Measurements from ENCODE around the gene SPINT3. TPM values are rescaled to one million over a fixed set of nuclear protein-coding genes. Genes with fewer than 3 reads are reported as not detected.

Gene SPINT3
- total RNA-seq, 3 donors from 2014 or later = not detected

DNA sequence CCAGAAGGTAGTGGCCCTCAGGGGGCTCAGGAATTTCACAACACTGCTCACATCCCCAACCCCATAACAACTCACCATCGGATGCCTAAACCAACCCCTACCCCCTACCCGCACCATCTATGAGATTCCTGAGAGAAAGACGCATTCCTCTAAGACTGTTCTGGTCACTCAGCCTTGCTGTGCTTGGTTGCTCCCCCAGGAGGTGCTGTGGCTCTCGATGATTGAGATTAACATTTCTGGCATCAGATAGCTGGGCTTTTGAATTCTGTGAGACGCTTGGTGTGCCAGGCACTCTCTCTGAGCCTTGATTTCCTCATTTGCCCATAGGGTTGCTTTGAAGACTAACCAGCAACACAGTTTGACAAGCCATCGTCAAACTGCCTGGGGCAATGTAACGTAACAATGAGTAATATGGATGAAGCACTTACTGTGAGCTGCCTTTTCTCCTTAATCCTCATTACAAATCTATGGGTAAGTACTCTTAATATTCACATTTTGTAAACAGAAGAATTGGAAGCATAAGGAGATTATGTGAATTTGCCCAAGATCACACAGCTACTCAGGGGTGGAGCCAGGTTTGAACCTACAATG, 22.9 kb upstream of the SPINT3 start:
- Histone ChIP-seq H3K36me3 (no peaks in the 10 kb centered on the region), H3K4me1 (no peaks in the 10 kb centered on the region), H3K4me3 (no peak overlapping the region), H3K27ac (no peak overlapping the region), H3K27me3 (peaks cover 0 to 6% of the 10 kb centered on the region in 2 donors), H3K9me3 (no peaks in the 10 kb centered on the region)
- DNase-seq (ENCODE audit: low spot score in 2 of 2) = no peak
- intact Hi-C loops (cut with DNase I; ENCODE audit: low total_unique reads) = no loop called here
- no peak for TF ChIP-seq POLR2AphosphoS5 (IDR thresholded peaks at IDR 0.05)
- TF ChIP-seq, protein P1, sequence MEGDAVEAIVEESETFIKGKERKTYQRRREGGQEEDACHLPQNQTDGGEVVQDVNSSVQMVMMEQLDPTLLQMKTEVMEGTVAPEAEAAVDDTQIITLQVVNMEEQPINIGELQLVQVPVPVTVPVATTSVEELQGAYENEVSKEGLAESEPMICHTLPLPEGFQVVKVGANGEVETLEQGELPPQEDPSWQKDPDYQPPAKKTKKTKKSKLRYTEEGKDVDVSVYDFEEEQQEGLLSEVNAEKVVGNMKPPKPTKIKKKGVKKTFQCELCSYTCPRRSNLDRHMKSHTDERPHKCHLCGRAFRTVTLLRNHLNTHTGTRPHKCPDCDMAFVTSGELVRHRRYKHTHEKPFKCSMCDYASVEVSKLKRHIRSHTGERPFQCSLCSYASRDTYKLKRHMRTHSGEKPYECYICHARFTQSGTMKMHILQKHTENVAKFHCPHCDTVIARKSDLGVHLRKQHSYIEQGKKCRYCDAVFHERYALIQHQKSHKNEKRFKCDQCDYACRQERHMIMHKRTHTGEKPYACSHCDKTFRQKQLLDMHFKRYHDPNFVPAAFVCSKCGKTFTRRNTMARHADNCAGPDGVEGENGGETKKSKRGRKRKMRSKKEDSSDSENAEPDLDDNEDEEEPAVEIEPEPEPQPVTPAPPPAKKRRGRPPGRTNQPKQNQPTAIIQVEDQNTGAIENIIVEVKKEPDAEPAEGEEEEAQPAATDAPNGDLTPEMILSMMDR (IDR thresholded peaks at IDR 0.05) = no peak
- no peak for TF ChIP-seq POLR2A (IDR thresholded peaks at IDR 0.05)

DNA sequence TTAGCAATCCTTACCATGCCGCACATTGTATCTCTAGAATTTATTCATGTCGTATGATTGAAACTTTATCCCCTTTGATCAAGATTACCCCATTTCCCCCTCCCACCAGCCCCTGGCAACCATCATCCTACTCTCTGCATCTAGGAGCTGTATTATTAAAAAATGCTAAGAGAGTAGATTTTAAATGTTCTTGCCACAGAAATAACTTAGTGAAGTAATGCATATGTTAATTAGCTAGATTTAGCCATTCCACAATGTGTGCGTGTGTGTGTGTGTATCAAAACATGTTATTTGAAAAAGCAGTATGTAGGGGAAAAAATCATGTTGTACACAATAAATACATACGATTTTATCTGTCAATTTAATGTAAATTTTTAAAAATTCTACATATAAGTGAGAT, 11.9 kb upstream of the SPINT3 start:
- Histone ChIP-seq H3K36me3 (no peaks in the 10 kb centered on the region), H3K4me3 (no peak overlapping the region), H3K4me1 (no peaks in the 10 kb centered on the region), H3K27me3 (no peaks in the 10 kb centered on the region), H3K27ac (no peak overlapping the region), H3K9me3 (no peaks in the 10 kb centered on the region)
- intact Hi-C loops (cut with DNase I; ENCODE audit: low total_unique reads) = no loop called here
- TF ChIP-seq POLR2AphosphoS5 (IDR thresholded peaks at IDR 0.05) = no peak
- TF ChIP-seq POLR2A (IDR thresholded peaks at IDR 0.05) = no peak
- TF ChIP-seq, protein P1 (IDR thresholded peaks at IDR 0.05) = no peak
- DNase-seq (ENCODE audit: low spot score in 2 of 2) = no peak

GRCh38 chr20:45523821-45524220, 8.4 kb upstream of the SPINT3 start:
- Histone ChIP-seq H3K36me3 (no peaks in the 10 kb centered on the region), H3K27ac (no peak overlapping the region), H3K4me3 (no peak overlapping the region), H3K4me1 (no peaks in the 10 kb centered on the region), H3K9me3 (no peaks in the 10 kb centered on the region), H3K27me3 (no peaks in the 10 kb centered on the region)
- TF ChIP-seq, protein P1 (IDR thresholded peaks at IDR 0.05) = no peak
- TF ChIP-seq POLR2A (IDR thresholded peaks at IDR 0.05) (no peak), POLR2AphosphoS5 (IDR thresholded peaks at IDR 0.05) (no peak)
- intact Hi-C loops (cut with DNase I; ENCODE audit: low total_unique reads) = no loop called here
- DNase-seq (ENCODE audit: low spot score in 2 of 2) = no peak

DNA sequence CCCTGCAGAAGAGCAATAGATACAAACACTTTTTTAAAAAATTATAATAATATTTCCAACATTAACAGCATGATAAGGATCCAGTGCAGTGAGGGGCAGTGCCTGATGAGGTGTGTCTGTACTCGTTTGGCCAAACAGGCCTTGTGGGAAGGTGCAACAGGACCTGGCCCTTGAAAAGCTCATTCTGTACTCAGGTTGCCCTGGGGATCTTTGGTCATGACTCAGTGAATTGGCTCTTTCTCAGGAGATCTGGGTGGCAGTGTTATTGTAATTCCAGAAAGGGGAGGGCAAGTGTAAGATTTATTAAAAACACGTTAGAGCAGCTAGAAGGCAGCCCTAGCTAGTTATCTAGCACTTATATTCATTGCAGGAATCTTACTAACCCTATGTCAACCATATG, 2.9 kb upstream of the SPINT3 start:
- Histone ChIP-seq H3K4me1 (no peaks in the 10 kb centered on the region), H3K27me3 (no peaks in the 10 kb centered on the region), H3K36me3 (no peaks in the 10 kb centered on the region), H3K4me3 (no peak overlapping the region), H3K27ac (peak overlapping the region; percentile 61 to 66), H3K9me3 (no peaks in the 10 kb centered on the region)
- intact Hi-C loops (cut with DNase I; ENCODE audit: low total_unique reads) = no loop called here
- peak in 1 of 2 donors; percentile 76 for DNase-seq (ENCODE audit: low spot score in 2 of 2)
- TF ChIP-seq, protein P1 (IDR thresholded peaks at IDR 0.05) = no peak
- TF ChIP-seq POLR2AphosphoS5 (IDR thresholded peaks at IDR 0.05) = no peak
- TF ChIP-seq POLR2A (IDR thresholded peaks at IDR 0.05) = no peak

- no peaks in the 10 kb centered on the region for H3K9me3 ChIP-seq
- H3K27ac ChIP-seq = no peak overlapping the region
- H3K4me1 ChIP-seq = no peaks in the 10 kb centered on the region
- no peak for DNase-seq (ENCODE audit: low spot score in 2 of 2)
- TF ChIP-seq, protein P1 (IDR thresholded peaks at IDR 0.05) = no peak
- TF ChIP-seq POLR2A (IDR thresholded peaks at IDR 0.05) (no peak), POLR2AphosphoS5 (IDR thresholded peaks at IDR 0.05) (no peak)
- no peaks in the 10 kb centered on the region for H3K36me3 ChIP-seq
- intact Hi-C loops (cut with DNase I; ENCODE audit: low total_unique reads) = no loop called here
- no peaks in the 10 kb centered on the region for H3K27me3 ChIP-seq
- no peak overlapping the region for H3K4me3 ChIP-seq
These were observed 5.1 kb downstream of the SPINT3 start for GRCh38 chr20:45510242-45510862.
